Central memory CD8-positive, alpha-beta T cell (primary cell): Measurements from ENCODE around the gene ANXA10.
A peak's percentile ranks its signal among the peaks of the same experiment; 100 is the strongest.

Experiments used
- ATAC-seq: fragments of 150-1000 bp; cut with Tn5 transposase; replicated peaks from 2 replicates; pipeline ENCODE4 v1.10.0; 2022; ENCODE audit warnings: mild to moderate bottlenecking, moderate FRiP score, moderate number of reproducible peaks; ENCODE audit not compliant: poor library complexity, severe bottlenecking; ENCODE audit errors: extremely low read depth
- DNase-seq, 2 donors: peaks; one replicate each; pipeline ENCODE4 v3.0.0; 2021; ENCODE audit warnings: low spot score in 2 of 2
- H3K27ac Mint-ChIP-seq: one replicate; pipeline ENCODE4 v1.8.0; 2022; ENCODE audit warnings: low read depth, mild to moderate bottlenecking, moderate library complexity, mixed read lengths
- H3K27me3 Mint-ChIP-seq: one replicate; pipeline ENCODE4 v1.8.0; 2022; ENCODE audit warnings: mixed read lengths
- H3K36me3 Mint-ChIP-seq: one replicate; pipeline ENCODE4 v1.8.0; 2022; ENCODE audit warnings: mild to moderate bottlenecking, moderate library complexity, mixed read lengths; ENCODE audit not compliant: insufficient read depth
- H3K4me1 Mint-ChIP-seq: one replicate; pipeline ENCODE4 v1.8.0; 2022; ENCODE audit warnings: mixed read lengths
- H3K4me3 Mint-ChIP-seq: one replicate; pipeline ENCODE4 v1.8.0; 2022; ENCODE audit warnings: mild to moderate bottlenecking, moderate library complexity, mixed read lengths
- H3K9me3 Mint-ChIP-seq: one replicate; pipeline ENCODE4 v1.8.0; 2022; ENCODE audit warnings: mixed read lengths

The ANXA10 gene

DNA sequence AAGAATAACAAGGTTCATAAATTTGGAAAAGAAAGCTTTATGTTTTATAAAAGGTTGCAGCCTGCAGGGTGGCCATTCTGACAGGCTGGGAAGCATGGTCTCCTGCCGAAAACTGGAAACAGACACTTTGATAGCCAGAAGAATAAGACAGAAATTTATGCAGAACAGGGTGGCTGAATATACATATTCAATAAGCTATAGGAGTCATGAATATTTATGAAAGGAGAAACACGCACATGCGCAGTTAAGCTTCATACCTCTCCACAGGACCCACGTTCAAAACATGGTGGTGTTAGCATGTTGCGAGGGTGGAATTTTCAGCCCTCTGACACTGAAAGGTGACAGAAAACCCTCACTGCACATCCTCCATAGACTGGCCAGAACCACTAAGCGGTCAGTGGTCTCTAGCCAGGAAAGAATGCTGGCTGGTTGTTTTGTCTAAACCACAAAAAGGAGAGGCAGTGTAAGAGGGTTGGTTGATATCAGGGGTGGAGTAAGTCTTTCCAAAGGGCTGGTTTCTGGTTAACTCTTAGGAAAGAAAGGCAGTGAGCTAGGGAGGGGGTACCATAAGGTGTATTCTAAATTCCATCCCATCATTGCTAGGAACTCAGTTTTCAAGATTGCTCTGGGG lies 58.2 kb downstream of the ANXA10 start:
- Mint-ChIP-seq H3K4me3 (no peak overlapping the region), H3K27ac (no peak overlapping the region), H3K4me1 (peaks cover 9% of the 10 kb centered on the region), H3K27me3 (peaks cover 18% of the 10 kb centered on the region), H3K9me3 (no peaks in the 10 kb centered on the region), H3K36me3 (peaks cover 5% of the 10 kb centered on the region)
- DNase-seq (no peak), ATAC-seq (no peak)

DNA sequence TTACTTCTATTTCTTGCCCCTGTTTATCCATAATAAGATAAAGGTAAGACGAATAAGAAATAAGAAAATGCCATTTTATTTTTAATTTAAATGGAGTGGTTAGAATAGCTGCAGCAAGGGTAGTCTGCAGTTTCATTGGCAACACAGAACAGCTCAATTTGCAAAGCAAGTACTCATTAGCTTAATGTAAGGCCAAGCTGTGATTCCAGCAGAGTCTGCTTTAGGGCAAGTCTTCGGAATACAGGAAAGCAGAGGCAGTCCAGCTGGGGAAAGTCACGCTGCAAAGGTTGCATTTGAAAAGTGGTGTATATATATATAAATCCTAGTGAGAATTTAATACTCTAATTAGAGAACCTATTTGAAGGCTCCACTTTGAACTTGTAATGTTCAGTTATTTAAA lies 59.0 kb downstream of the ANXA10 start:
- Mint-ChIP-seq H3K4me1 (peaks cover 9% of the 10 kb centered on the region), H3K27ac (no peak overlapping the region), H3K4me3 (no peak overlapping the region), H3K9me3 (no peaks in the 10 kb centered on the region), H3K27me3 (peaks cover 18% of the 10 kb centered on the region), H3K36me3 (peaks cover 5% of the 10 kb centered on the region)
- DNase-seq, result no peak
- no peak for ATAC-seq

DNA sequence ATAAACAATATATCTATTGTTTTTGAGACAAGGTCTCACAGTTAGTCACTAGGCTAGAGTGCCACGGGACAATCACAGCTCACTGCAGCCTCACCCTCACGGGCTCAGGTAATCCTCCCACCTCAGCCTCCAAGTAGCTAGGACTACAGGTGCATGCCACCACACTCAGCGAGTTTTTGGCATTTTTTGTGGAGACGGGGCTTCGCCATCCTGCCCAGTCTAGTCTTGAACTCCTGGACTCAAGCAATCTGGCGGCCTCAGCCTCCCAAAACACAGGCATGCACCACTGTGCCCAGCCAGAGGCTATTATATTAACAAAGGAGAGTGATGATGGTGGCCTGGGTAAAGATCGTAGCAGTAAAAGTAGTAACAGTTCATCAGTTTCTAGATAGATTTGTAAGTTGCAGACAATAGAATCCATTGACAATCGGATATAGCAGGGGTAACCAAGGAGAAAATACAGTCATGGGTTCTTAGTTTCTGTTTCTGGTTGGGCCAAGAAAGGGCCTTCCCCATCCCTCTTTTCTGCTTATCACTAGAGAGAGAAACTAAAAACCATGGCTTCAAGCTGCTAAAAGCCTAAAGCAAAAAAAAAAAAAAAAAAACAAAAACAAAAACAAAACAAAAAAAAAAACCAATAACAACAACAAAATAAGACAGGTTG lies 60.6 kb downstream of the ANXA10 start:
- H3K4me1 Mint-ChIP-seq, result peaks cover 9% of the 10 kb centered on the region
- DNase-seq (no peak), ATAC-seq (no peak)
- peak overlapping the region; percentile 5 for H3K4me3 Mint-ChIP-seq
- peaks cover 5% of the 10 kb centered on the region for H3K36me3 Mint-ChIP-seq
- no peaks in the 10 kb centered on the region for H3K9me3 Mint-ChIP-seq
- H3K27ac Mint-ChIP-seq, result no peak overlapping the region
- peaks cover 18% of the 10 kb centered on the region for H3K27me3 Mint-ChIP-seq

DNA sequence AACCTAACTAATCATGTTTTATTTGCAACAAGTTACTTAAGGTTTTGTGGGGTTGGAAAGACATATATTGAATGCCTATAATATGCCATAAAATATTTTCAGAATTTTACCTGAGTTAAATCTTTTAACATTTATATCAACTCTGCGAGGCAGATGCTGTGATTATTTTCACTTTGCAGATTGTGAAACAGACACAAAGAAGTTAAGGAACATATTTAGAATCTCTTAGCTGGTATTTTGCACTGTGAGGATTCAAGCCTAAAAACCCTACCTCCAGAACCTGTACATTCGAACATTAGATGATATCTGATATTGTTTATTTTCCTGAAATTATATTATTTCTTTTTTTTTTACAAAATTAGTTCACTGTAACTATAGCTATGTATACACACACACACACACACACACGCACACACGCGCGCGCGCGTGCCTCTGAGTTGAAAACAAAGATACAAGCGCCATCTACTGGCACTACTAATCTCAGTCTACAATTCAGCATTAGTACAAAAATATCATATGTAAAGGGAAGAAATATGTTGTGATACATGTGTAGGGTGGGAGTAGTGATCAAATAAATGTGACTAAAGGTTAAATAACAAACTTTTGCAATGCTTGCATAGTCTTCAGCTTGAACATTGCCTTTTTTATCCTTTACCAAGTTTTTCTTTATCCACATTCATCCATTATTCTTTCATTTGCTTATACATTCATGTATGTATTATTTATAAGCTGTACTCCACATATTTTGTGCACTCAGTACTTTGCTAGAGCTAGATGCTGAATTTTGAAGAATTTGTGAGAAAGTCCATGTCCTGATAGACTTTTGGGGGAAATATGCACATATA lies 61.5 kb downstream of the ANXA10 start:
- DNase-seq, result peak; percentile 24 to 25
- Mint-ChIP-seq H3K27me3 (peaks cover 18% of the 10 kb centered on the region), H3K4me3 (peak overlapping the region; percentile 5), H3K4me1 (peaks cover 9% of the 10 kb centered on the region), H3K9me3 (no peaks in the 10 kb centered on the region), H3K36me3 (peaks cover 5% of the 10 kb centered on the region), H3K27ac (no peak overlapping the region)
- peak; percentile 62 for ATAC-seq

DNA sequence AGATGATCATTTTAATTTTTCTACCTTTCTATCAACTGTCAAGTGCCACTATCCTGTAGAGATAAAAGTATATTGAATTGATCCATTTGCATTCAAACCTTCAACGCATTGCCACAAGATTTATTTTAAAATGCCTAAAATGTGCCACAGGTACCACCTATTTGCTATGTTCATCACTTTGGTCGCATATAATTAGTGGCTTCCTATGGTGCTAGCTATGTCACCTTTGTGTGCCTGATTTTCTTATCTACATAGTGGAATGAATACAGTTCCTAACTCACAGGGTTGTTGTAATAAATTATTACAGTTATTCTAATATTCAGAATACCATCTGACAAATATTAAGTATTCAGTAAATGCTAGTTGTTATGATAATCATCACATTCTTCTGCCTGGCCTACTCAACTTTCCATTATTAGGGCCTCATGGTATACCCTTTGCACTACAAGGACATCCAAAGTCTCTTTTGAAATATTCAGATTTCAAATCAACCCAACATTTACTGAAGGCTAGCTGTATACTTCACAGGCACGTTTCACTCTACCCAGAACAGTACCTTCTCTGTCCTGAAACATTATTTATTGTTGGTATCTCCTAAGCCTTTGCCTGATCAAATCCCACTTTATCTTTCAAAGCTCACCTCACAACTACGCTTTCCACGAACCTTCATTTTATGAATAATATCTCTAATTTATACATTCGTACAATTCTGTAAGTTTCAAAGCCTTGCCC lies 62.4 kb downstream of the ANXA10 start:
- Mint-ChIP-seq H3K36me3 (peaks cover 5% of the 10 kb centered on the region), H3K4me3 (no peak overlapping the region), H3K9me3 (no peaks in the 10 kb centered on the region), H3K27me3 (peaks cover 11% of the 10 kb centered on the region), H3K4me1 (peaks cover 9% of the 10 kb centered on the region), H3K27ac (no peak overlapping the region)
- DNase-seq (no peak), ATAC-seq (no peak)

DNA sequence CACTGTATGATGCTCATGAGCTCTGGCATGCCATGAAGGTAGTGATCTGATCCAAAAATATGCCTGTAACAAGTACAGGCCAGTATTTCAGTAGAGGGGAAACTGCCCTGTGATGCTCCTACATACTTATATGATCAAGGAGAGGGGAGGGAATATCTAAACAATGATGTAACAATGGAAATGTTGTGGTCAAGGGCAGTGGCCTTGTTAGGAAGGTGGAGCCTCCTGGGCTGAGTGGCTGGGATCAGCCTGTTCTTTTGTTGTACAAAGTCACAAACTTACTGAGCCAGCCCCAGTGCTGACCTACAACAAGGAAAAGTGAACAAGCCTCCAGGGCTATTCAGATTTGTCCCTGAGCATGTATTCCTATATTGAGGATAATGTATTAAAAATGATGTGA lies 70.3 kb downstream of the ANXA10 start:
- H3K9me3 Mint-ChIP-seq, result no peaks in the 10 kb centered on the region
- ATAC-seq (no peak), DNase-seq (no peak)
- no peak overlapping the region for H3K27ac Mint-ChIP-seq
- H3K36me3 Mint-ChIP-seq, result no peaks in the 10 kb centered on the region
- peaks cover 11% of the 10 kb centered on the region for H3K27me3 Mint-ChIP-seq
- no peaks in the 10 kb centered on the region for H3K4me1 Mint-ChIP-seq
- no peak overlapping the region for H3K4me3 Mint-ChIP-seq

DNA sequence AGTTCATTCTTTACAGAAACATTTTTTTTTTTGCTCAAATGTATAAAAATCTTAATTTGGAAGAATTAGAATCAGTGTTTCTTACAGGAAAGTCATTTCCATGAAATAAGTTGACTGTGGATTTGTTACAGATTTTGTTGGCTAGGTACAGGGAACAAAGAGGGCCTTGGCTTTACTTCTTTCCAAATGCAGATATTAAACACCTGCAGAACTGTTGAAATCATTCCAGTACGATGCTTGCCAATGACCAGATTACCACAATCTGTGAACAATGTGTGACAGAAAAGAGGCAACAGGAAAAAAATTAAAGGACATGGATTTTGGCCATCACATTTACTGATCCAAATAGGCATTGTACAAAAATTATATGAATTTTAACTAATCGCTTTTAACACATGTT lies 70.8 kb downstream of the ANXA10 start:
- ATAC-seq, result no peak
- Mint-ChIP-seq H3K4me1 (no peaks in the 10 kb centered on the region), H3K27ac (no peak overlapping the region), H3K9me3 (no peaks in the 10 kb centered on the region), H3K36me3 (no peaks in the 10 kb centered on the region), H3K27me3 (peaks cover 11% of the 10 kb centered on the region), H3K4me3 (no peak overlapping the region)
- no peak for DNase-seq

DNA sequence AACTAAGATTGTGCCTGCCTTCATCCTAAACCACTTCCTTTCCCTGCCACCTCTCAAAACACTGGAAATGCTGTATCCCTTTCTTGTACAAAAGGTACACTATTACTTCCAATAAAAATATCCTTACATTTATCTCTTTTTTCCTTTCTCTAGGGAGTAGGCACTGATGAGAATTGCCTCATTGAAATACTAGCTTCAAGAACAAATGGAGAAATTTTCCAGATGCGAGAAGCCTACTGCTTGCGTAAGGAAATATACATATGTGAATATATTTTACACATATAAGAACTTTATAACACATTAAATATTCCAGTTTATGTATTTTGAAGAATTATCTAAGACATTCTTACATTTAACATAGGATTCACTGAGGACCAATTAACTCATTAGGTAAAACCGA lies 71.7 kb downstream of the ANXA10 start:
- Mint-ChIP-seq H3K4me3 (no peak overlapping the region), H3K9me3 (no peaks in the 10 kb centered on the region), H3K4me1 (no peaks in the 10 kb centered on the region), H3K27ac (no peak overlapping the region), H3K27me3 (peaks cover 11% of the 10 kb centered on the region), H3K36me3 (no peaks in the 10 kb centered on the region)
- ATAC-seq (no peak), DNase-seq (no peak)

DNA sequence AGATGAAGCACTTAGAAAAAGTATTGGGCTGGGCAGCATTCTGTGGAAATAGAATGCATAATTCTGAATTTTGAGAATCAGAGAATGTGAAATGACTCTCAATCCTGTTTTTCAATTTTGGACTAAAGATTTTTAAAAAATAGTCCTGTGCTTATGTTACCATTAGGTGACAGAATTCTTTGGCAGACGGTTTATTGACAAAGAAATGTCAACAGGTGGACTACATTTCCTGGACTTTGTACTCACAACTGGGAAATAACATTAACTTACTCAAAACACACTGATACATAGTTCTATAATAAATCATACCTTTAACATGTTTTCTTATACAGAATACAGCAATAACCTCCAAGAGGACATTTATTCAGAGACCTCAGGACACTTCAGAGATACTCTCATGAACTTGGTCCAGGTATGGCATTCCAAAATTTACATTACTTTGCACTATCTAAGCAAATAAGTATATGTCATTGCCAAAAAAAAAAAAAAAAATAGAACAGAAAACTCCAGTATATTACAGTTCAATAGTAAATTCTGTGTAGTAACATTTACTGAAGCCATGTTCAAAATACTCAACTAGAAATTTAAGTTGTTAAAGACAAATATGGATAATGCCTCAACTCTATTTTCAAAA lies 72.7 kb downstream of the ANXA10 start:
- no peak for DNase-seq
- H3K36me3 Mint-ChIP-seq, result no peaks in the 10 kb centered on the region
- H3K27me3 Mint-ChIP-seq, result peaks cover 11% of the 10 kb centered on the region
- no peaks in the 10 kb centered on the region for H3K9me3 Mint-ChIP-seq
- H3K4me1 Mint-ChIP-seq, result no peaks in the 10 kb centered on the region
- no peak for ATAC-seq
- no peak overlapping the region for H3K27ac Mint-ChIP-seq
- no peak overlapping the region for H3K4me3 Mint-ChIP-seq

DNA sequence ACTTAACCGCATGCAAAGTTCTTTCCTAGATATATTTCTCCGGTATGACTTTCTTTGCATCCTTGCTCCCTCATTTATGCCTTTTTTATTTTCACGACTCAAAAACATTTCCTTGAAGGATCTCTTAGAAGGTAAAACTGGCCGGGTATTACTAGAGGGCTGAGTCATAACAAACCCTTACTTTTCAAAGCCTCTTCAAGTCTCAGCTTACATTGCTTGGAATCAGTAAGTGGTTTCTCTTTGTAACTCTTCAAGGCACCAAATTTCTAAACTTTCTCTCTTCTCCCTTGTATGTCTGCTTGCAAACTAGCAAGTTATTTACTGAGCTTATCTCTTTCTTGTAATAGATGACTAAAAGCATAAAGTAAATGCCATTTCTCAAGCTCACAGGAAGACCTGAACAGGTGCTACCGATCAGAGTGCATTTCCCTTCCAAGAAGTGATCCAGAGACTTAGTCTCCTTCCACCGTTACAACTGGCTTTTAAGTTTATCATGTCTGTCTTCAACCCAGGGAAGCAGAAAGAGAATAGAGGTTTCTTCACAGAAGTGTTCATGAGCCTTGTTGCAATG lies 75.5 kb downstream of the ANXA10 start:
- no peaks in the 10 kb centered on the region for H3K27me3 Mint-ChIP-seq
- ATAC-seq (no peak), DNase-seq (no peak)
- no peak overlapping the region for H3K27ac Mint-ChIP-seq
- H3K36me3 Mint-ChIP-seq, result no peaks in the 10 kb centered on the region
- no peaks in the 10 kb centered on the region for H3K4me1 Mint-ChIP-seq
- no peak overlapping the region for H3K4me3 Mint-ChIP-seq
- no peaks in the 10 kb centered on the region for H3K9me3 Mint-ChIP-seq

DNA sequence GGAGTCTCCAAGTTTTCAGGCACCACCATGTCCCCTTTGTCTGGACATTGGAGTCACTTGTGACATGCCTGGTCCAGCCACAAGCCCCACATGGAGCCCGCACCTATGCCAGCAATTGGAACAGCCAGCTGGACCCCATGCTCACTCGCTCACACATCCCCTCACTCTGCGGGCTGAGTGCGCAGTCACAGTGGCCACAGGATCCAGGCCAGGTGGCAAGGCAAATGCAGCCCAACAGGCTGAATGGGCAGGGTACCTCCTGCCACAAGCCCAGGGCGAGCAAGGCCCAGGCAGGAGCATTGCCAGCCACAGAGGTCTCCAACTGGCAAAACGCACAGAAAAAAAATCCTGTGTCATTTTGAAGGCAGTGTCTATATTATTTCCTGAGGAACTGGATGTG lies 82.0 kb downstream of the ANXA10 start:
- ATAC-seq, result no peak
- DNase-seq, result no peak
- no peaks in the 10 kb centered on the region for H3K27me3 Mint-ChIP-seq
- no peak overlapping the region for H3K4me3 Mint-ChIP-seq
- H3K27ac Mint-ChIP-seq, result no peak overlapping the region
- peaks cover 2% of the 10 kb centered on the region for H3K36me3 Mint-ChIP-seq
- no peaks in the 10 kb centered on the region for H3K4me1 Mint-ChIP-seq
- H3K9me3 Mint-ChIP-seq, result no peaks in the 10 kb centered on the region
